ENCODE measurements around the gene RPS6KA1.

RPS6KA1 gene

GRCh38 chr1:26546375-26546774 is 16.8 kb downstream of the RPS6KA1 start:
- TF ChIP-seq CTCF (IDR thresholded peaks at IDR 0.05; ENCODE audit: control extremely low read depth, extremely low read depth, low read depth, missing control alignments), result no peak
- DNase-seq (ENCODE audit: extremely low spot score), result no peak
- ChIA-PET POLR2A (interaction anchor here (0.5 kb wide), 1 partner anchor 1114 kb away, joined by 3 read pairs; no protein-coding TSS in a partner anchor), CTCF (interaction anchor here (1.0 to 4.0 kb wide), 5 partner anchors 8 to 56 kb away, joined by 3 to 36 read pairs (median 3); no protein-coding TSS in a partner anchor)

- no peak for DNase-seq (ENCODE audit: extremely low spot score)
- POLR2A ChIA-PET, result interaction anchor here (0.5 kb wide), 1 partner anchor 1115 kb away, joined by 3 read pairs; no protein-coding TSS in a partner anchor
- no peak for TF ChIP-seq CTCF (IDR thresholded peaks at IDR 0.05; ENCODE audit: control extremely low read depth, extremely low read depth, low read depth, missing control alignments)
- CTCF ChIA-PET, result interaction anchor here (1.1 to 4.0 kb wide), 3 partner anchors 8 to 46 kb away, joined by 3 to 36 read pairs (median 8); no protein-coding TSS in a partner anchor
Observed at GRCh38 chr1:26546819-26547218, 17.3 kb downstream of the RPS6KA1 start.

- DNase-seq (ENCODE audit: extremely low spot score), result no peak
- ChIA-PET CTCF (interaction anchor here (1.1 to 4.0 kb wide), 3 partner anchors 10 to 49 kb away, joined by 5 to 36 read pairs (median 5); partner anchors contain the start of gene RPS6KA1), POLR2A (interaction anchor here (0.6 kb wide), 1 partner anchor 371 kb away, joined by 4 read pairs; no protein-coding TSS in a partner anchor)
- no peak for TF ChIP-seq CTCF (IDR thresholded peaks at IDR 0.05; ENCODE audit: control extremely low read depth, extremely low read depth, low read depth, missing control alignments)
Observed at GRCh38 chr1:26548841-26549240, 19.3 kb downstream of the RPS6KA1 start.

DNA sequence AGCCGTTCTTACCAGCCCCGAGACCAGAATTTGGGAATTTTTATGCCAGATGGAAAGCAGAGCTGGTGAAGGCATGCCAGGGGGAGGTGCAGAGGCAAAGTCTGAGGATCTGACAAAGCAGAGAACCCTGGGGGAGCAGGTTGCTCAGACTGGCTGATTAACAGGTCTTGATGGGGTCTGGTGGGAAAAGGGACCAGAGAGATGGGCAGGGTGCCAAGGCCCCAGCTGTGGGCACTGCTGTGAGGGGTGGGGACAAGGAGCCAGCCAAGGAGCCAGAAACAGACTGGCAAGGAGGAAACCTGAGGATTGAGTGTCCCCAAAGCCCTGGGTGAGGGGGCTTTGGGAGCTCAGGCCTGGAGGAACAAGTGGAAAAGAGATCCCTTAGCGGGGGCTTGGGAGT is 21.4 kb downstream of the RPS6KA1 start:
- TF ChIP-seq CTCF (IDR thresholded peaks at IDR 0.05; ENCODE audit: control extremely low read depth, extremely low read depth, low read depth, missing control alignments), result no peak
- ChIA-PET CTCF (interaction anchor here (1.0 to 4.5 kb wide), 7 partner anchors 9 to 238 kb away, joined by 3 to 26 read pairs (median 4); no protein-coding TSS in a partner anchor), POLR2A (interaction anchor here (0.7 kb wide), 1 partner anchor 9 kb away, joined by 3 read pairs; no protein-coding TSS in a partner anchor)
- DNase-seq (ENCODE audit: extremely low spot score), result no peak

DNA sequence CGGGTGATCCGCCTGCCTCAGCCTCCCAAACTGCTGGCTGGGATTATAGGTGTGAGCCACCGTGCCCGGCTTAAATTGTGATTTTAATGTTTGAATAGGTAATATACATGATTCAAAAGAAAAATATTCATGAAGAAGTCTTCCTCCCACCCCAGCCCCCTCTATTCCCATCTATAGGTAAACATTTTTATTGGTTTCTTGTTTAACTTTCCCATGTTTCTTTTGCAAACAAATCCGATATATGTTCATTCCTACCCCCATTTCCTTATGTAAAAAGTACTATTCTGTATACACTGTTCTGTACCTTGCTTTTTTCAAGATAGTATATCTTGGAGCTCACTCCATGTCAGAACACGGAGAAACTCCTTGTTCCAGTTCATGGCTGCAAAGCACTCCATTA is 23.2 kb downstream of the RPS6KA1 start:
- CTCF ChIA-PET, result interaction anchor here (2.7 to 4.5 kb wide), 2 partner anchors 11 to 14 kb away, joined by 14 to 26 read pairs; no protein-coding TSS in a partner anchor
- no peak for DNase-seq (ENCODE audit: extremely low spot score)
- no peak for TF ChIP-seq CTCF (IDR thresholded peaks at IDR 0.05; ENCODE audit: control extremely low read depth, extremely low read depth, low read depth, missing control alignments)
- POLR2A ChIA-PET, result no interaction called here

GRCh38 chr1:26553942-26554682 is 24.6 kb downstream of the RPS6KA1 start:
- DNase-seq (ENCODE audit: extremely low spot score), result no peak
- no peak for TF ChIP-seq CTCF (IDR thresholded peaks at IDR 0.05; ENCODE audit: control extremely low read depth, extremely low read depth, low read depth, missing control alignments)
- ChIA-PET CTCF (interaction anchor here (4.5 kb wide), 1 partner anchor 16 kb away, joined by 26 read pairs; no protein-coding TSS in a partner anchor), POLR2A (no interaction called here)
